ENCODE data around the gene CORO6.
A peak's percentile ranks its signal among the peaks of the same experiment; 100 is the strongest.

Gene CORO6

DNA sequence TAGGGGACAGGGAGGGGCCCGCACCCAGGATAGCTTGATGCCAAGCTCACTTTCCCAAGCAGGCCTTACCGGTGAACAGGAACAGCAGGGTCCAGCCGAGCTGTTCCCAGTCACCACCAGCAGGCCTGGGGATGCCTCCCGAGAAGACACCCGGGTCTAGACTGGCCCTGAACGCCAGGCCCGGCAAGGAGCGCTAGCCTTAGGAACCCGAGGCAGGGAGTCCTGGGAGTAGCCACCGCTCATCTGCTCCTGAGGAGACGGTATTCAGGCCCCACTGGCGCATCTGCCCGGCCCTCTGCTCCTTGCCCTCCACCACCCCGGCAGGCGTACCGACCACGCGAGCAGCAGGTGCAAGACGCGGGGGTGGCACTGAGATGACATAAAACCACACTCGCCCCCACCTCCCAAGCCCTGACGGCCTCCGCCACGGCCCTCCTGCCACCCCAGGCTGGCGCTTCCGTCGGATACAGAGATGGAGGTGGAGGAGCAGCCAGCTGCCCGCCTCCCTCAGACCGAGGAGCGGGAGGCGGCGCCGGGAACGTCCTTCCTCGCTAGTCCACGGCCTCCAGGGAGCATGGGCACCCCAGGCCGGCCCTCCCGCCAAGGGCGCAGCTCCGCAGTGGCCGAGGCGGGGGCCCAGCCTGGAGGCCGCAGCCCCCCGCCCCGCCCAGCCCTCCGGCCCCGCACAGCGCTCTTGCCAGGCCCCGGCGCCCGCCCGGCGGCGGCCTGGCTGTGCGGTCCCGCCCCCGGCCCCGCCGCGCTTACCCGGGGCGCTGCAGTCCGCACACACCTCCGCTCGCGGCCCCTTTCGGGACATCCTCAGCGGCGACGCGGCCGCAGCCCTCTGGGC is 33.9 kb downstream of the CORO6 start:
- TF ChIP-seq, protein P1, sequence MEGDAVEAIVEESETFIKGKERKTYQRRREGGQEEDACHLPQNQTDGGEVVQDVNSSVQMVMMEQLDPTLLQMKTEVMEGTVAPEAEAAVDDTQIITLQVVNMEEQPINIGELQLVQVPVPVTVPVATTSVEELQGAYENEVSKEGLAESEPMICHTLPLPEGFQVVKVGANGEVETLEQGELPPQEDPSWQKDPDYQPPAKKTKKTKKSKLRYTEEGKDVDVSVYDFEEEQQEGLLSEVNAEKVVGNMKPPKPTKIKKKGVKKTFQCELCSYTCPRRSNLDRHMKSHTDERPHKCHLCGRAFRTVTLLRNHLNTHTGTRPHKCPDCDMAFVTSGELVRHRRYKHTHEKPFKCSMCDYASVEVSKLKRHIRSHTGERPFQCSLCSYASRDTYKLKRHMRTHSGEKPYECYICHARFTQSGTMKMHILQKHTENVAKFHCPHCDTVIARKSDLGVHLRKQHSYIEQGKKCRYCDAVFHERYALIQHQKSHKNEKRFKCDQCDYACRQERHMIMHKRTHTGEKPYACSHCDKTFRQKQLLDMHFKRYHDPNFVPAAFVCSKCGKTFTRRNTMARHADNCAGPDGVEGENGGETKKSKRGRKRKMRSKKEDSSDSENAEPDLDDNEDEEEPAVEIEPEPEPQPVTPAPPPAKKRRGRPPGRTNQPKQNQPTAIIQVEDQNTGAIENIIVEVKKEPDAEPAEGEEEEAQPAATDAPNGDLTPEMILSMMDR (IDR thresholded peaks at IDR 0.05; ENCODE audit: insufficient read depth, low read depth, low read length, missing control alignments) = no peak
- peak; percentile 43 for DNase-seq (ENCODE audit: low read depth)
- peak overlapping the region; percentile 63 for H3K4me3 ChIP-seq (ENCODE audit: low read depth, low read length)

DNA sequence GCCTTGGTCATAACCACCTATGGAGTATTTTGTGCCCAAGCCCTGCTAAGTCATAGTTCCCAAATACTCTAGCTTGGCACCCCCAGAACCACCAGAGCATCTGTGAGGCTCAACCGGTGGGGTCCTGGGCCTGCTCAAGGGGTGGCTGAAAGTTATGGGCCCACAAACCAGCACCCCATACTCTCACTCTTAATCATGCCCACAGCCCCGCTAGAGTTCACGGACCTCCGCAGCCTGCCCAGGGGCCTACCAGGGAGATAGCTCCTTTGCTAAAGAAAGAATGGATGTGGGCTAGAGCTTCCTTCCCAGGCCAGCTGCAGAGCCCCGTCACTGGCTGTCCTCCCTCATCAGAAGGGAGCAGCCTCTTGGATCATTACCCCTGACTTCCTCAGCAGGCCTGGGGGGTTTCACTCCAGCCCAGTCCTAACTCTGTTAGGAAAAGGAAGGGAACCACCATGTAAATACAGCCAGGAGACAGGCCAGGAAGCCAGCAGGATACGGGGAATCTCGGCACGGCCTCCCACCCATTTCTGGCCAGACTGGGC is 34.6 kb downstream of the CORO6 start:
- H3K4me3 ChIP-seq (ENCODE audit: low read depth, low read length) = peak overlapping the region; percentile 63
- TF ChIP-seq, protein P1 (IDR thresholded peaks at IDR 0.05; ENCODE audit: insufficient read depth, low read depth, low read length, missing control alignments) = no peak
- DNase-seq (ENCODE audit: low read depth) = no peak

DNA sequence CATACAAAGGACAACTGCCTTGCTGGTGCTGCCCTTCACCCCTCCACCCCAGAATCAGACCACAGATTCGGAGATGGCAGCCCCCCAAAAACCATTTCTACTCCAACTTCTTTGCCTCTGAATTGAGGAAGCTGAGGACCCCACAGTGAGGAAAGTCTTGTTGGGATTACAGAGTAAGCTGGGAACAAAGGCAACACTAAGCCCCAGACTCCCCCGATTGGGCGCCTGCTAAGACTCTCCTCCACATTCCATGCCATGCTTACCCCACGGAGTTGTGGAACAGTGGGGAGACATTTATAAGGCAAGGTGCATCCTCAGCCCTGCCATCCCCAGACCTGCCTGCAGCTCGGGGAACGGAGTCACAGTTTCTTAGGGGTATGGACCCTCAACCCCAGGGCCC is 35.1 kb downstream of the CORO6 start:
- TF ChIP-seq, protein P1 (IDR thresholded peaks at IDR 0.05; ENCODE audit: insufficient read depth, low read depth, low read length, missing control alignments) = no peak
- H3K4me3 ChIP-seq (ENCODE audit: low read depth, low read length) = no peak overlapping the region; the same call in 1 of the 2 replicates
- DNase-seq (ENCODE audit: low read depth) = no peak

DNA sequence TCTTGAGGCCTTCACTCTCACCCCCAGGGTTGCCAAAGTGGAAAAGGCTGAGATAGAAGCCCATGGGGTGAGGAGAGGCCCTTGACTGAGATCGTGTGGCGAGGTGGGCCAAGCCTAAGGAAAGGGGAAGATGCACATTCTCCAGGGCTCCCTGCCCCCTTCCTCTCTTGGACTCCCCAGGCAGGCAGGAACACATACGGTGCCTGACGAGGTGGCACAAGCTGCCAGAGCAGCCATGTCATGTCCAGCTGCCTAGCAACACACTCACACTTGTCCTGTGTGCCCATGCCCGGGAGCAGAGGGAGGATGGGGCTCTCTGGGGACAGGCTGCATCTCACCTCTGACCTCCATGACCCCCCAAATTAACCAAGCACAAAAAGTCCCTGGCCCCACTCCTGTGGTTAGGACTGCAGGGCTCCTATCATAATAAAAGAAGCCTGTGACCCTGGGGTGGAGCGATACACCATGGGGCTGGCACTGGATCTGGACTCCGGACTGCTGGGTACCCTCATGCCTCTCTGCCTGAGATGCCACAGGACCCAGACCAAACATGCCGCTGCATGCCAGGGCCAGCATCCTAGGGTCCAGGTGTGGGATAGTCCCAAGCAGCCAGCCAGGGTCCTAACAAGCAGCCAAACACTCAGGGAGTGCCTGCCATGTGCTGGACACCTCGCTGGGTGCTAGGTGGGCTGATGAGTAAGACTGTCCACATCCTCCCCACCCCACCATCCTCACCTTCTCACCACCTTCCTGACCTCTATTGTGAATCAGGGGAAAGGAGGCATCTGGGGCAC is 35.8 kb downstream of the CORO6 start:
- DNase-seq (ENCODE audit: low read depth) = no peak
- TF ChIP-seq, protein P1 (IDR thresholded peaks at IDR 0.05; ENCODE audit: insufficient read depth, low read depth, low read length, missing control alignments) = no peak
- no peak overlapping the region for H3K4me3 ChIP-seq (ENCODE audit: low read depth, low read length)

DNA sequence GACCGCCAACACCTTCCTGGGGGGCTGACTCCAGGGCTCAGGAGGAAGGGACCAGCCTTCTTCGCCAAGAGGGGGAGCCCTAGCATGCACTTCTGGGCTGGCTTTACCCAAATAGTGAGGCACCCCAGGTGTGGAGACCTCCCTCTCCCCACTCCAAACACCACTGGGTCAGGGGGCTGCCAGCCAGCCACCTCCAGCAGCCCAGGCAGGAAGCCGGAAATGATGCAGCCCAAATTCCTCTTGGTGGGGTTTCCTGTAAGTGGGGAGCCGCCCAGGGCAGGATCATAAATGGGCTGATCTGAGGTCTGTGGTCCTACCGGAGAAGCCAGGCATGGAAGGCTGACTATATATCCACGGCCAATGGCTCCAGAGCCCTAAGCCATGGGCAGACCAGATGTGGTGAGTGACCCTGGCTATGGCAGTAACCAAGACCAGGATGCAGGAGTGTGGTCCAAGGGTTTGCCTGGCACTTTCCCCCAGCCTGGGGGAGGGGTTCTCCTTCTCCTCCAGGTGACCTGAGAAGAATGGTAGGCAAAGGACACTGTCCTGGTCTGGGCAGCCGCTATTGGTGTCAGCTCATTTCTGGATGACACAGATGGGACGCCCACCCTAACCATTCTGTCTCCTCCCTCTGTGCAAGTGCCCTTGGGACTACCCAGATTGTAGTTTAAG is 37.5 kb downstream of the CORO6 start:
- no peak for DNase-seq (ENCODE audit: low read depth)
- TF ChIP-seq, protein P1 (IDR thresholded peaks at IDR 0.05; ENCODE audit: insufficient read depth, low read depth, low read length, missing control alignments) = peak; percentile 40
- no peak overlapping the region for H3K4me3 ChIP-seq (ENCODE audit: low read depth, low read length)

DNA sequence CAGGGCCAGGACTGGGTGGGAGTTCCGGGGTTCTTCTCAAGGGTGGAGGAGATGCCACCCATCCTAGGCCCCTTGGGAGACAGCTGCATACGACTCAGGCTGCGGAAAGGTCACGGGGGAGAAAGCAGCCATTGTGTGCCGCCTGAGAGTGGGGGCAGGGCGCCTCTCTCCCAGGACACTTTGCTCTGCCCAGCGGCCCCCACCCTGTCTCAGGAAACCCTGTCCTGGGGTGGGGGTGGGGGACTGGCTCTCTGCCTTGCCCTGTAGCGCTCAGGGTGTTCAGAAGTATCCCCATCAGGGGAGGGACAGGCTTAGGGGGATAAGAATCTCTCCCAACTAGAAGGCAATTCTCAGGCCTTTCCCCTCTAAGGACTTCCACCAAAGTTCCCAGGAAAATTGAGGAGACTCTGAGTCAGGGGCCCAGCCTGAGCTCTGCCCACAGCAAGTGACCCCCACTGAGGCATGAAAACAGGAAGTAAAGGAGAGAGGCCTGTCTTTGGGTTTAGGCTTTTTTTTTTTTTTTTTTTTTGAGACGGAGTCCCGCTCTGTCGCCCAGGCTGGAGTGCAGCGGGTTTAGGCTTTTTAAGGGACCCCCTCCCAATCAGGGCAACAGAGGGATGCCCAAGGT is 38.1 kb downstream of the CORO6 start:
- H3K4me3 ChIP-seq (ENCODE audit: low read depth, low read length) = no peak overlapping the region

More for the DNA sequence above, 38.1 kb downstream of the CORO6 start:
- DNase-seq (ENCODE audit: low read depth) = no peak
- TF ChIP-seq, protein P1 (IDR thresholded peaks at IDR 0.05; ENCODE audit: insufficient read depth, low read depth, low read length, missing control alignments) = no peak
